HG03571 (cell line): Measurements from ENCODE around the gene ADGRD2.

Experiments used
- ATAC-seq: cut with Tn5 transposase; IDR thresholded peaks from one replicate; pipeline ENCODE4 v1.9.1; 2021; ENCODE audit not compliant: unreplicated experiment

Gene ADGRD2

DNA sequence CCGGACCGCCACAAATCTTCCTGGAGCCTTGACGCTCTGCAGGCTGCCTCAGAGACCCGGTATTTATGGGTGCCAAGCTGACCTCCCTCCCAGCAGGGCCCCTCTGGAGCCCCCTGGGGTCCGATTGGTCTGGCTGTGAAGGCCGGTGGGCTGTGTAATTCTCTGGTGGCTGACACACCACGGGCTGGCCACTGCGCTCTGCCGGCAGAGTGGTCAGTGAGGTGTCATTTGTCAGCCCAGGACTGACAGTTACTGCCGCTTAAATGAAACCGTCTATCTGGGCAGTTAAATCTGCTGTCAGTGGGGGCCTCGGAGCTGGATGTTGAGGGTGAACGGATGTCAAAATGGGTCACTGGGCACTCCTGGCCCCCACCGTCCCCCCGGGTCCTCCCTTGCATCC lies 46.2 kb downstream of the ADGRD2 start:
- ATAC-seq: no peak

DNA sequence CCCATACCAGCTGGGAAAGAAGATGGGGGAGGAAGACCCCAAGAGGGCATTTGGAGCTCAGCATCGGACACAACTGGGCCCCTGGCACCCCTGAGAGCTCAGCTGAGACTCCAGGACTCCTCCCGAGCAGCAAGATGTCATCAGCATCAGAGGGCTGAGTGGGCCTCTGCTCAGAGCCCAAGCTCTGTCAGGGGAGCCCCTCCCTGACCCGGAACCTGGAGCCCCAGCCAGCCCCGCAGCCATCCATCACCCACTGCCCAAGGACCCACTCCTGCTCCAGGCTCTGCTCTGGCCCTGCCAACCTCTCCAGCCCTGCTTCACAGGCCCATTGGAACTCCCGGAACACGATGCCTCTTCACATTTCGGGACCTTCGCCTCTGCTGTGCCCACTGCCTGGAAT lies 47.2 kb downstream of the ADGRD2 start:
- ATAC-seq: no peak

DNA sequence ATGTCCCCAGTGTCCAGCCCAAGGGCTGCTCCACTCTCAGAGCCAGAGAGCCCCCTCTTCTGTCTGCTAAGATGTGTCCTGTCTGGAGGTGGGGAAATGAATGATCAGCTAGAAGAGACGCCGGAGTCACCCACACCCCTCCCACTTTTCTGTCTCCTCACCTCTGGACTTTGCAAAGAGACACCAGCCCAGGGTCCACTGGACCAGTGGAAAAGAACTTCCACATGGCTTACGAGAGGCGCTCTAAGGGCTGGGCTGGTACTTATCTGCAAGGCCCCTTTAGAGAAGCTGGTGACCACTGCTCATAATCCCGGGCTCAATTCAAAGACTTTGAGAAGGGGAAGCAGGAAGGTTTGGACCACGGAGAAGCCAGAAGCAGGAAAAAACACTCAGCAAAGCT lies 47.8 kb downstream of the ADGRD2 start:
- ATAC-seq: no peak

DNA sequence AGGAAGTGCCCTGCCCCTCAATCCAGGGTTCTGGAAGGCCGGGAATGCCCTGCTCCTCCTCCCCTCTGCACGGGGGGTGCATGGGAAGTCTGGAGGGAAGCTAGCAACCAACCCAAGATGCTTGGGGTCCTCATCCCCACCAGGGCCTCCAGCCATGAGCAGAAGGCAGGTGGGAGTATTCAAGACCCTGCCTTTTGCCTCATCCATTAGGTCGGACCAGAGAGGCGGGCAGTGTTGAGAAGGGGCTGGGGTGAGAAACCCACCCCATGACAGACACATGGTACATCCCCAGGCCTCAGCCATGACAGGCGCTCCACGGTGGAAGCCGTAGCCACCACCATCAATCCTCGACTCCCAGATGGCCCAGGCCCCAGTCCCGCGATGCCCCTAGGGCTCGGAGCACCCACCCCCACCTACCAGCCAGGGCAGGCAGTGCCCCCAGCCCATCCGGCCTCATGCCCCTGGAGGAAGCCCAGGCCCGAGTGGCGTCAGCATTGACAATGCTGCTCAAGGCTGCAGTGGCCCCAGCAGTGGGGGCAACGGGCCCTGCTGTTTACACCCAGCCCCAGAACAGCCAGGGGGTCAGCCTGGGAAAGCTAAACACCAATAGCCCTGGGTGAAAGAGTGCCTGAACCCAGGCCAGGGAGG lies 48.4 kb downstream of the ADGRD2 start:
- no peak for ATAC-seq

DNA sequence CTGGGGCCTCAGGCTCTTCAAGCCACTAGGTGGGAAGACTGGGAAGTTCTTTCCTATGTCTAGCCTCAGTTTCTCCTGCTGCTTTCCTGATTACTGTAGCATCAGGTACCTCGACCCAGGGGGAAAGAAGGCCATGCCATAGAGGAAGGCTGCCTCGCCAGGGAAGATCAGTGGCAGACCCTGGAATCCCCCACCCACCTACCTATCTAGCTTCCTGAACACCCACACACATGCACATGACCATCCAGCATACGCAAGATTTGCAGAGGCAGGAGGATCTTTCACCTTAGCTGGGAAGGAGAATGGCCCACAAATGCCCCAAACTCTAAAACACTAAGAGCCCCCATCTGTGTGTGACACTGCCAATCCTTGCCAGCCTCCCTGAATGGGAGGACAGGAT lies 49.0 kb downstream of the ADGRD2 start:
- no peak for ATAC-seq

DNA sequence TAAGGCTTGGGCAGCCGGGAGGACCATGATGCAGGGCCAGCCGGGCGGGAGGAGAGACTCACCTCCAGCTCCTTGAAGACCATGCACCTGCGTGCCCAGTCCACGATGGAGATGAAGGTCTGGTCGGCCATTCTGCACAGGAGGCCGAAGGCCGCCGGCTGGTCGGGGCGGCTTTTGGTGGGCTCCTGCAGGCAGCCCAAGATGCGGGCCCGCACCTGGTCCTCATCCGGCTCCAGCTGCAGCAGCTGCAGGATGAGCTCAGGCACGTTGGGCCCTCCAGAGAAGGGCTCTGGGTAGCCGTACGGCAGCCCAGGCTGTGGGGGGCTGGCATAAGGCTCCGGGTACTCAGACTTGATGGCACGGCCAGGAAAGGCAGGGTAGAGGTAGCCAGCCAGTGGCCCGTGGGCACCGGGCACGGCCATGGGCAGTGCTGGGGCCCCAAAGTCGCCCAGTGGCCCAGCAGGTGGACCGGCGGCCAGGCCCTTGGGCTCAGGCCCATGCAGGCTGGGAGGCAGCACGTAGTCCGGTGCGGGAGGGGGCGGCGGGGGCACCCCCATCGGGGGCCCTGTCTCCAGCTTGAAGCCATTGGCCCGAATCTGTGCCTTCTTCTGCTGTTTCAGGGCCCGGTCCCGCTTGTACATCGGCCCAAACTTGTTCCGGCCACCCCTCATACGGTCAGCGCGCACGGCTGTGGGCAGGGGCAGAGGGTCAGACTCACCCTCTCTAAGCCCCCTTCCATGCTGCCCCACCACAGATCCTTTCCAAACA lies 50.0 kb downstream of the ADGRD2 start:
- no peak for ATAC-seq

DNA sequence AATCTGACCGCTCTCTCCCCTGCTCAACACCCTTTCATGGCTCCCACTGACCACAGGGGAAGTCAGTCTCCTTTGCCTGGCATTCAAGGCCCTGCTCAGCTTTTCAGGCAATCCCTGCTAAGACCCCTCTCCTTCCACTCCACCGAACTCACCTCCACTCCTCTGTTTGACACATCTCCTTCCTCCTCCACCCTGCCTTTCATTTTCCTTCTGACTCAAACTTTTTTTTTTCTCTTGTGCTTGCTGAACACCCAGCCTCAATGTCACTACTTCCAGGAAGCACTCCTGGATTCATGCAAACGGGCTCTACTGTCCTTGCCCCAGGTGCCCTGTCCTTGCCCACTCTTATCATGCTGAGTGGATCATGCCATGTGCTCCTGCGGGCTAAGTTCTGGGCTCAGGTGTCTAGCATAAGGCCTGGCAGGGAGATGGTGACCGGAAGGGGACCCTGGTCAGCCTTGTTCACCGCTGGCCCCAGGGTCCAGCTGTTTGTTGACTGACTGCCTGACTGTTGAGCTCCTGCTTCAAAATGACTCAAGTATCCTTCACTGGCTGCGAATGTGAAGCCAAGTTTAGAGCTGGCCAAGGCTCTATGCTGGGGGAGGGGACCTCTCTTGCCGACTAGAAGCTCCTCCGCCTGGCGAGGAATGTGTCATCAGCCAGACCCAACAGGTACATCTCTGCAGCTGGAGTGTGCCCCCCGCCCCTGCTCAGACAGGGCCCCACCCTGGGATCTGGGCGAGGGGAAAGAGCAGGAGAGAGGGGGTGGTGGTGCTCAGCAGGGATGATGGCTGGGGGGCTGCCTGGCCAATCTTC lies 50.8 kb downstream of the ADGRD2 start:
- ATAC-seq: no peak

DNA sequence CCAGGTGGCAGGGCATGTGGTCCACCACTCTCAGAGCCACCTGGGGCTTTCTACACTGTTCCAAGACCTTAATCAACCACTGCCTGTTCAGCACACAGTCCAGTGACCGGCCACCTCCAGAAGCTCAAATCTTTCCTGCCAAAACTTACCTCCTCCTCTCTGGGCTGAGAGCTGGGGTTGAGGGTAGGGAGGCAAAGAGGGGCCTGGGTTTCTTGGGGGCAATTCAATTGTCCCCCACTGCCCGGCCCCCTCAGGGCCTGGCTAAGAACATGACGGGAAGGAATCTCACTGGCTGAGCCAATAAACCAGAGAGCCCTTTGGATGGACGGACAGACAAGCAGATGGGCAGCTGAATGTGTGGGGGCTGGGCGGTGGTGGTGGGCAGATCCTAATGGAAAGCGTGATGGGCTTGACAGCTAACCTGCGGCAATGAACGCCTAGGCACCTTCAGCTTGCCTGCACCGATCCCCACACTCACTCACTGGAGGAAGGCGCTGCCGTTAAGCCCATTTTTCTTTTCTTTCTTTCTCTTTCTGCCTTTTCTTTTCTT lies 51.6 kb downstream of the ADGRD2 start:
- no peak for ATAC-seq

DNA sequence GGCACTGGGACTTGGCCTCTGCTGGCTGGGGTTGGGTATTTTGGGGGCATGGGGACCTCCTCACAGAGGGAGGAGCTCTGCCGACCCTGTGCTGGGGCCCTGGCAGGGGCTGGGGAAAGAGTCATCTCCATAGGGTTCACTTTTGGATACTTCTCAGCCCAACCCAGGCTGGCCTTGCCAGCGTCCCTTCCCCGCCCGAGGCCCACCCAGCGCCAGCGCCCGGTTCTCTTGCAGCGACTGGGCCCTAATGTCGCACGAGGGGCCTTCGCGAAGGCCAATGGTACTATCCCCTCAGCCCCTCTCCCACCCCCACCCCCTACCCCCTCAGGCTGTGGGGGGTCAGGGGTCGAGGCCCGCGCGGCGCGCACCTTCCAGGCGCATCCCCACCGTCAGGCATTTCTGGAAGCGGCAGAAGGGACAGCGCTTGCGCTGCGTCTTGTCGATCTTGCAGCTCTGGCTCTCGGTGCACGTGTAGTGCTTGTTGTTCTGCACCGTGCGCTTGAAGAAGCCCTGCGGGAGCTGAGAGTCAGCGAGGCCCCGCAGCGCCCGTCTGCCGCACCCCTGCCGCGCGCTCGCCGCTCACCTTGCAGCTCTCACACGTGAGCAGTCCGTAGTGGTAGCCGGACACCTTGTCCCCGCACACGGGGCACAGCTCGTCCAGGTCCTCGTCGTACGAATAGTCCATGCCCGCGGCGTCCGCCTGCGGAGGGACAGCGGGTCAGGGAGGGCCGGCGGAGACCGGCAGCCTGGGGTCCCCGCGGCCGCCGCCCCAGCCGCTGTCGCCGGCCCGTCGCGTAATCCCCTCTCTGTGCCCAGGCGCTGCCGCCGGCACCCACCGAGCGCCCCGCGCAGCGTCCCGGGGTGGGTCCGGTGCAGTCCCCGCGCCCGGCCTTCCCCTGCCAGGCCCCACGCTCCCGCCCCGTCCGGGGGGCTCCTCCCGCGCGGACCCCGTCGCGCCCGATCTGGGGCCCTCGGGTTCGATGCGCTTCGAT lies 52.8 kb downstream of the ADGRD2 start:
- ATAC-seq: no peak

DNA sequence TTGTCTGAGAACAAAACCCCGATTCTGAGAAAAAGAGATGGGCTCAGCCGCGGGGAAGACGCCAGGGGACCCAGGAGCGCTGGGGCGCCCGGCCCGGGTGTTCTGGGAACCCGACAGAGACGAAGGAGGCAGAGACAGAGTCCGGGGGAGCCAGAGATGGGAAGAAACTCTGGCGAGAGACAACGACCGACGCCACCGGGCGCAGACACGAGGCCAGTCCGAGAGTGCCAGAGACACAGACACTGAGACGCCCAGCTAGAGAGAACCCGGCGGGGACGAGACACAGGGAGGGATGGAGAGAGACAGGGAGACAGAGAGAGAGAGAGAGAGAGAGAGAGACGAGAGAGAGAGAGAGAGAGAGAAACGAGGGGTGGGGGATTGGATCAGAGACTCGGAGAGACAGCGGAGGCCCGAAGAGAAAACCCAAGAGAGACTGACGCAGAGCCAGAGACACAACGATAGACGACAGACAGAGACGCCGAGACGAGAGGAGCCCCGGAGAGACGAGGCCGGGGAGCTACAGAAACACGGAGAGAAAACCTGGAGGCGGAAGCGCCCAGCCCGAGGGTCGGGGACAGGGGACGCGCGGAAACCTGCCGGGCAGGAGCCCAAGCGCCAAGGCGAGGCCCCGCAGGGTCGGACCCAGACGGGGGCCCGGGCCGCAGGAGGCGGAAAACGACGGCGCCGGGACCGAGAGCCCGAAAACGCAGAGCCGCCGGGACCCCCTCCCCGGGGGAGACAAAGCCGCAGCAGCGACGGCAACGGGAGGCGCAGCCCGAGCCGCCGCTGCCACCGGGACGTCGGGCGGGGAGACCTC lies 53.7 kb downstream of the ADGRD2 start:
- no peak for ATAC-seq

DNA sequence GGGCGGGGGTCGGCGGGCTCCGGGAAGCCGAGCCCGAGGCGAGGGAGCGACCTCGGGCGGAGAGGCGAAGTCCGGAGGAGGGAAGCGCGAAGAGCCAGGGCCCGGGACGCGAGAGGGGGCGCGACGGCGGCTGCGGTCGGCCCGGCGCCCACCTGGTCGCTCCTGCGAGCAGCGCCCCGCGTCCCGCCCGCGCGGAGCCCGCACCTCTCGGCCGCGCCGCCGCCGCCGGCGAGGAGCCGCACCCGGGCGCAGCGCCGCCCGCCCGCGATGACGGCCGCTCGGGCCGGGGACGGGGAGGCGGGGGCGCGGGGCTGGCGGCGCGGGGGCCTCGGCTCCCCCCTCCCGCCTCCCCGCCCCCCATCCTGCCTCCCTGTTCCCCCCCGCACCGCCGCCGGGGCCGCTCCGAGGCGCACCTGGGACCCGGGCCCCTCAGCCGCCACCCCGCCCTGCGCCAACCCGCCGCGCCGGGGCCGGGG lies 54.3 kb downstream of the ADGRD2 start:
- ATAC-seq: no peak

DNA sequence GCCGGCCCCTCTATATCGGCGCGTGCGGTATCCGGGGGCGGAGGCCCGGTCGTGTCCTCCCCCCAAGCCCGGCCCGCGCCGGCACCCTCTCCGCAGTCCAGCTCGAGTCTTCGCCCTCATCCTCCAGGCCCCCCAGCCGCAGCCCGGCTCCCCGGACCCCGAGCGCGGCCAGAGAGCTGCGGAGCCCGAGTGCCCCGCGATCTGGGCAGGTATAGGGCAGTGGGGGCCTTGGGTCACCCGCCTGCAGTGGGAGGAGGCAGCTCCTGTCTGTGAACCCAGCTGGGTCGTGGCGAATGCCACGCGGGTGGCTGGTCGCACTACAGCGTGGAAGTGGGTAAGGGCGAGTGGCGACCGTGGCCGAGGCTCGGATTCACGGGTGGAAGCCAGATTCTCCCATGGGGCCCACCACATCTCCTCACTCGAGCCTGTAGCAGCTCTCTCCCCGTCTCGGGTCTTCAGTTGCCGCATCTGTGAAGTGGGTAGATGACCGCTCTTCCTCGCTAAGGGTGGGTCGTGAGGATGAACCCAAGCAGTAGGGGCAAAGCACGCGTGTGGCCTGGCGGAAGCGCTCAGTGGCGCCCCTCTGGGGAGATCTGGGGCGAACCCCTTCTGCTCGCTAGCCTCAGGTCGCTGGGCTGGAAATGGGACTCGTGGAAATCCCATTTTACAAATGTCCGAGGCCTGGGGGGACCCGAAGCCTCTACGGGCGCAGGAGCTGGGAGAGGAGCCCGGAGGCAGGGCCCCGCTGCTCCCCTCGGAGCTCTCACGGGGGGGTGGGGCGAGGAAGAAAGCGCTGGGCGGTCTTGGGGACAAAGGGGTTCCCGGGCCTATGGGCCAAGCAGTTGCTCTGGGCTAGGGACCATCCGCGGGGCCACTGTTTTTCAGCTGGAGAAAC lies 55.0 kb downstream of the ADGRD2 start:
- no peak for ATAC-seq

DNA sequence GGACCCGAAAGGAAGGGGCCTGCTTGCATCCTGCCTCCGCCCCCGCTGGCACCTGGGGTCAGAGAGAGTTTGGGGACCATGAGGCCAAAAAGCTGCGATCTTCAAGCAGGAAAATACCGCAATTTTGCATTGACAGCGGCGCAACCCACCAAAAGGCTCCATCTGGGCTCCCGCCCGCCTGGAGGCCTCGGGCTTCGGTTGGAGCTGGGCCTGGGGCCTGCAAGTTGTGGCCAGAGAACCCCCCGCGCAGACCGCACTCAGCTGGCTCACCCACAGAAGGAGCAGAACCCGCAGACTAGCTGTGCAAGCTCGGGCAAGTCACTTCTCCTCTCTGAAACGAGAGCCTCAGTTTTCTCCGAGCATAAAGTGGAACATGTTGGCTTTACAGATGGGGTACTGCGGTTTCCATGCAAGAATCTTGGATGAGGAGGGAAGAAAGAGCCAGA lies 55.7 kb downstream of the ADGRD2 start:
- no peak for ATAC-seq

DNA sequence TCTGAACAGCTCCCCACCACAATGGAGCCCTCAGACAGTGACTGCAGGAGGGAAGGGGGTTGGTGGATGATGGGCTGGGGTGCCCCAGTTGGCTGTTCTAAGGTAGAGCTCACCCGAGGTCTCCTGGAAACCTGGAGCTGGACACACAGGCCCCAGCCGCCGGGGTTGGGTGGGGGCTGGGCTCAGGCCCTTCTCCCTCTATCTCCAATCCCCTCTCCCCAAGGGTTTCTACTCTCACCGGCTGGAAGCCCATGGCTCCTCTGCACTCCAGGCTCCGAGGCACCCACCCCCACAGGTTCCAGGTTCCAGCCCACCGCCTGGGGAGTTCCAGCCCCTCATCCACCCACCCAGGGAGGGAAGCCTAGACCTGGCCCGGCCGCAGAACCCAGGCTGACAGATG lies 56.2 kb downstream of the ADGRD2 start:
- ATAC-seq: no peak

DNA sequence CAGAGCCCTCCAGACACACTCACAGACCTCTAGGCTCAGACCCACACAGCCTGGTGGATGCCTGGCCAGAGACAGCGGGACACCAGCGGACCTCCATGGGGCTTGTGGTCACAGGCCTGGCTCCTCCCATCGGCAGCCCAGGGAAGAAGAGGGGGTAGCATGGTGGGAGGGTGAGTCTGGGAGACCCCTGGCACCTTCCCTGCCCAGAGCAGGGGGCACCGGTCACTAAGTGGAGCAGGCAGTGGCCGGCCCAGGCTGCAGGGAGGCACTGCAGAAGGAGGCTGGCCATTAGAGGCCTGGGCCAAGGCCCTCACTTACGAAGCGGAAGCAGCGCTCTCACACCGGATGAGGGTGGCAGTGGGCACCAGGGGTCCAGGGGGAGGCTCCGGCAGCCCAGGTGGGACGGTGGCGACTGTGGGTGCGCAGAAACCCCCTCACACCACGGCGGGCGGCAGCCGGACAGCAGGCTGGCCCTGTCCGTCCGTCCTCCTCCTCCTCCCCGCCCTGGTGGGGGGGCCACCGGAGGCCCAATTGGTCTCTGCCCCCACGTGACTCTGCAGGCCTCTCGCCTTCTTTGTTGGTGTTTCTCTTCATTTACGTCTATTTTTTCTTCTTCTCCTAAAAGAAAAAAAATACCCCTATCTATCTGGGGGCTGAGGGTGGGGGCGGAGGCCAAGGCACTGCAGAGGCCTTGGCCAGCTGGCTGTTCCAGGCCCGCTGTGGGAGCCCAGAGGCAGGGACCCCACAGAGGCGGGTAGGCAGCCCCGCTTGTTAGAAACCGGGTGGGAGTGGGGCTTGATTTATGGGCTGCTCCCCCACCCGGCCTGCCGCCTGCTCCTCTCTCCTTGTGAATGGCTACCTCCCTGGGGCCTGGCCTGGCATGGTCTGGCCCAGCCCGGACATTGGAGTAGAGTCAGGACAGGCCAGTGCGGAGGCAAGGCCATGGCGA lies 57.0 kb downstream of the ADGRD2 start, which contains the start of gene NR5A1:
NR5A1 (minus strand) TSS at position 469 of the 949 bp plus-strand sequence. CDS start 4,004 bp downstream, outside the sequence.
- ATAC-seq: no peak

DNA sequence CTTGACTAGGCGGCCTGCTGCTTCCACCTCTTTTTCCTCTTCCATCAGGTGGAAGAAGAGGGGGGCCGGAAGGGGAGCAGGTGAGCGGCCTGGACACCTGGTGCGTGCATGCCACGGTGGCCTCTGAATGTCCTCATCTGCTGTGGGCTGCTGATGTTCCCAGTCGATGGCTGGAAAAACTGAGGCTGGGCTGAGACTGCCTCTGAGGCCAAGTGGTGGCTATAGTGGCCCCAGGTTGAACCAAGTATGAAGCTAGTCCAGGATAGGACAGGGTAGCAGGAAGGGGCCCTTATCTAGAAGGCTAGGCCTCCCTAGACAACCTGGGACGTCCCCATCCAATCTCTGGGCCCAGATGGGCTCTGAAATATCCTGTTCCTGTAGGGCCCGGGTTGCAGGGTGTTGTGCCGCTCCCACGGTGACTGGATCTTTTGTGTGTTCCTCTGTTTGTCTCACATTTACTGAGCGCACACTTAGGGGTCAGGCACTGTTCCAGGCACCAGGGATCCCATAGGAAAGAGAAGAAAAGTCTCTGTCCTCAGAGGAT lies 57.7 kb downstream of the ADGRD2 start:
- ATAC-seq: no peak
